LNCAP (cell line): ENCODE data around the gene TMEM259.

Experiments
- CTCF ChIP-seq: fragments of 450-650 bp; IDR thresholded peaks from 2 replicates; pipeline ENCODE4 v1.5.1; 2017; ENCODE audit warnings: mild to moderate bottlenecking

The TMEM259 gene

GRCh38 chr19:996051-996838 lies 24.7 kb downstream of the TMEM259 start:
- no peak for TF ChIP-seq CTCF

- no peak for TF ChIP-seq CTCF
Measured at GRCh38 chr19:995051-995827, 25.7 kb downstream of the TMEM259 start.

GRCh38 chr19:994516-994915 lies 26.4 kb downstream of the TMEM259 start:
- TF ChIP-seq CTCF = no peak

GRCh38 chr19:993831-994393 lies 27.0 kb downstream of the TMEM259 start:
- no peak for TF ChIP-seq CTCF

GRCh38 chr19:993361-993830 lies 27.5 kb downstream of the TMEM259 start:
- no peak for TF ChIP-seq CTCF

- no peak for TF ChIP-seq CTCF
Measured at GRCh38 chr19:992670-993055, 28.3 kb downstream of the TMEM259 start.

- no peak for TF ChIP-seq CTCF
Measured at GRCh38 chr19:991932-992669, 28.8 kb downstream of the TMEM259 start.
